Osteoblast (primary cell): ENCODE results near the gene ARHGAP28. TPM values are rescaled to one million over a fixed set of nuclear protein-coding genes. Genes with fewer than 3 reads are reported as not detected.

ENCODE experiments used
- DNase-seq: peaks from one replicate; pipeline ENCODE4 v3.0.0; 2011; ENCODE audit warnings: low spot score, mixed read lengths; ENCODE audit not compliant: insufficient read length; ENCODE audit errors: missing footprints
- H2AFZ ChIP-seq: 2 replicates; pipeline ENCODE4 v1.6.0; 2011; ENCODE audit warnings: mild to moderate bottlenecking, low read length
- H3K27ac ChIP-seq: 2 replicates; pipeline ENCODE4 v1.5.1; 2011; ENCODE audit warnings: mild to moderate bottlenecking, low read depth, low read length, moderate library complexity
- H3K27me3 ChIP-seq: 2 replicates; pipeline ENCODE4 v1.6.0; 2012; ENCODE audit warnings: mild to moderate bottlenecking, control low read depth, inconsistent platforms, low read length, moderate library complexity; ENCODE audit not compliant: insufficient read depth
- H3K36me3 ChIP-seq: 2 replicates; pipeline ENCODE4 v1.5.1; 2011; ENCODE audit warnings: mild to moderate bottlenecking, low read length, control low read depth, moderate library complexity; ENCODE audit not compliant: insufficient read depth
- H3K4me1 ChIP-seq: 2 replicates; pipeline ENCODE4 v1.5.1; 2011; ENCODE audit warnings: mild to moderate bottlenecking, low read length, control low read depth, moderate library complexity; ENCODE audit not compliant: insufficient read depth
- H3K4me2 ChIP-seq: 2 replicates; pipeline ENCODE4 v1.6.0; 2011; ENCODE audit warnings: mild to moderate bottlenecking, low read length; ENCODE audit not compliant: insufficient read depth
- H3K4me3 ChIP-seq: fragments of 200-600 bp; sonication (generic); 3 replicates; pipeline ENCODE4 v1.5.1; 2012; ENCODE audit warnings: mild to moderate bottlenecking, low read length, inconsistent platforms; ENCODE audit not compliant: insufficient read depth
- H3K79me2 ChIP-seq: 2 replicates; pipeline ENCODE4 v1.6.0; 2012; ENCODE audit warnings: mild to moderate bottlenecking, low read length, control low read depth, inconsistent platforms; ENCODE audit not compliant: insufficient read depth
- H3K9me3 ChIP-seq: 2 replicates; pipeline ENCODE4 v1.5.1; 2011; ENCODE audit warnings: low read depth, low read length, control low read depth
- H4K20me1 ChIP-seq: 2 replicates; pipeline ENCODE4 v1.6.0; 2012; ENCODE audit warnings: mild to moderate bottlenecking, low read length, control low read depth; ENCODE audit not compliant: insufficient read depth
- CTCF ChIP-seq: IDR thresholded peaks from 2 replicates; pipeline ENCODE4 v1.5.1; 2011; ENCODE audit warnings: mild to moderate bottlenecking, low read depth, low read length, moderate library complexity; ENCODE audit errors: extremely low read depth
- total RNA-seq: library from RNA; depleted of rRNA; stranded (reverse); fragments of >200 nt; gene quantifications from 2 replicates; pipeline ENCODE4 v1.2.3, GENCODE V29; 2012

ARHGAP28 gene
- total RNA-seq, 1 donor, result 23.9 TPM

- H3K36me3 ChIP-seq, result no peaks in the 10 kb centered on the region
- no peak overlapping the region for H3K4me2 ChIP-seq
- no peaks in the 10 kb centered on the region for H3K79me2 ChIP-seq
- no peak overlapping the region for H2AFZ ChIP-seq
- H3K27ac ChIP-seq, result no peak overlapping the region
- TF ChIP-seq CTCF, result no peak
- peaks cover 3% of the 10 kb centered on the region for H3K27me3 ChIP-seq
- H3K9me3 ChIP-seq, result no peaks in the 10 kb centered on the region
- peaks cover 2% of the 10 kb centered on the region for H3K4me1 ChIP-seq
- H3K4me3 ChIP-seq, result no peak overlapping the region
- H4K20me1 ChIP-seq, result no peaks in the 10 kb centered on the region
- DNase-seq, result no peak
These were observed 146.2 kb downstream of the ARHGAP28 start for GRCh38 chr18:6875749-6876148.

GRCh38 chr18:6876641-6877041 is 147.1 kb downstream of the ARHGAP28 start:
- no peak for TF ChIP-seq CTCF
- Histone ChIP-seq H3K36me3 (no peaks in the 10 kb centered on the region), H3K27me3 (peaks cover 3% of the 10 kb centered on the region), H3K9me3 (no peaks in the 10 kb centered on the region), H3K4me3 (no peak overlapping the region), H3K4me2 (no peak overlapping the region), H2AFZ (no peak overlapping the region), H4K20me1 (no peaks in the 10 kb centered on the region), H3K27ac (no peak overlapping the region), H3K4me1 (peaks cover 2% of the 10 kb centered on the region), H3K79me2 (no peaks in the 10 kb centered on the region)
- DNase-seq, result no peak

- Histone ChIP-seq H3K4me2 (no peak overlapping the region), H3K4me3 (no peak overlapping the region), H3K9me3 (no peaks in the 10 kb centered on the region), H3K79me2 (no peaks in the 10 kb centered on the region), H3K4me1 (peaks cover 2% of the 10 kb centered on the region), H4K20me1 (no peaks in the 10 kb centered on the region), H3K27ac (no peak overlapping the region), H3K36me3 (no peaks in the 10 kb centered on the region), H2AFZ (no peak overlapping the region), H3K27me3 (peaks cover 3% of the 10 kb centered on the region)
- no peak for TF ChIP-seq CTCF
- no peak for DNase-seq
These were observed 147.8 kb downstream of the ARHGAP28 start for GRCh38 chr18:6877288-6877687.

- Histone ChIP-seq H3K36me3 (no peaks in the 10 kb centered on the region), H3K27me3 (peaks cover 3% of the 10 kb centered on the region), H3K4me2 (no peak overlapping the region), H3K4me1 (peaks cover 2% of the 10 kb centered on the region), H3K9me3 (no peaks in the 10 kb centered on the region), H2AFZ (no peak overlapping the region), H3K79me2 (no peaks in the 10 kb centered on the region), H3K27ac (no peak overlapping the region), H3K4me3 (no peak overlapping the region), H4K20me1 (no peaks in the 10 kb centered on the region)
- no peak for TF ChIP-seq CTCF
- DNase-seq, result no peak
These were observed 149.2 kb downstream of the ARHGAP28 start for GRCh38 chr18:6878556-6879297.
